GM21526 (cell line): ENCODE results near the gene PCDHGA11.
A peak's percentile ranks its signal among the peaks of the same experiment; 100 is the strongest.
"Not testable (repeated sequence)": the region's sequence is repeated elsewhere in the genome, so short reads cannot be mapped to it uniquely, and the experiment has no call there.

Source experiments
- ATAC-seq: cut with Tn5 transposase; IDR thresholded peaks from one replicate; pipeline ENCODE4 v1.9.1; 2021; ENCODE audit warnings: moderate library complexity; ENCODE audit not compliant: unreplicated experiment, low FRiP score

PCDHGA11 gene

GRCh38 chr5:141427783-141428426 lies 7.1 kb downstream of the PCDHGA11 start:
- no peak for ATAC-seq

- peak; percentile 90 for ATAC-seq
These were observed 9.7 kb downstream of the PCDHGA11 start, which contains the start of gene PCDHGA12 for GRCh38 chr5:141430332-141431113. Gene PCDHGA12, plus strand, starts transcription at chr5:141430507. Its CDS starts 253 bp downstream, at chr5:141430760.

- no peak for ATAC-seq
These were observed 10.4 kb downstream of the PCDHGA11 start for GRCh38 chr5:141431286-141431685.

DNA sequence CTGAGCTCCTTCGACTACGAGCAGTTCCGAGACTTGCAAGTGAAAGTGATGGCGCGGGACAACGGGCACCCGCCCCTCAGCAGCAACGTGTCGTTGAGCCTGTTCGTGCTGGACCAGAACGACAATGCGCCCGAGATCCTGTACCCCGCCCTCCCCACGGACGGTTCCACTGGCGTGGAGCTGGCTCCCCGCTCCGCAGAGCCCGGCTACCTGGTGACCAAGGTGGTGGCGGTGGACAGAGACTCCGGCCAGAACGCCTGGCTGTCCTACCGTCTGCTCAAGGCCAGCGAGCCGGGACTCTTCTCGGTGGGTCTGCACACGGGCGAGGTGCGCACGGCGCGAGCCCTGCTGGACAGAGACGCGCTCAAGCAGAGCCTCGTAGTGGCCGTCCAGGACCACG lies 11.5 kb downstream of the PCDHGA11 start:
- not testable (repeated sequence) for ATAC-seq

GRCh38 chr5:141432726-141433125 lies 11.9 kb downstream of the PCDHGA11 start:
- not testable (repeated sequence) for ATAC-seq

- ATAC-seq = no peak
These were observed 13.2 kb downstream of the PCDHGA11 start for GRCh38 chr5:141434006-141434405.

DNA sequence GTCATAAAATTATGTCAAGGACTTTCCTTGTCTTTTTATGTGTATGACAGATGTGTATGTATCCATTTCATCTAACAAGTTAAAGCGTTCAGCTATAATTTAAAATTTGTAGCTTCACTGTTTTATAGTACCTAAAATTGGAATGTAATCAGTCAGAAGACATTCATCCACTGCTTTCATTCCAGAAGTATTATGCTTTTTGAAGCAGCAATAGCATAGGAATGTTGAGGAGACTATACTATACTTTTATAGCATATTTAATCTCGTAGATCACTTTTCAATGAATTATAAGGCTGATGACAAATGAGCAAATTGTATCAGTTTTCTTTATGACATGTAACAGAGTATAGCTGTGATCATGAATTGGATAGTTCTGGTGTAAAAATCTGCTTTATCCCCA lies 16.4 kb downstream of the PCDHGA11 start:
- no peak for ATAC-seq

- ATAC-seq = no peak
These were observed 18.7 kb downstream of the PCDHGA11 start for GRCh38 chr5:141439411-141440141.

GRCh38 chr5:141440341-141440740 lies 19.5 kb downstream of the PCDHGA11 start:
- no peak for ATAC-seq

DNA sequence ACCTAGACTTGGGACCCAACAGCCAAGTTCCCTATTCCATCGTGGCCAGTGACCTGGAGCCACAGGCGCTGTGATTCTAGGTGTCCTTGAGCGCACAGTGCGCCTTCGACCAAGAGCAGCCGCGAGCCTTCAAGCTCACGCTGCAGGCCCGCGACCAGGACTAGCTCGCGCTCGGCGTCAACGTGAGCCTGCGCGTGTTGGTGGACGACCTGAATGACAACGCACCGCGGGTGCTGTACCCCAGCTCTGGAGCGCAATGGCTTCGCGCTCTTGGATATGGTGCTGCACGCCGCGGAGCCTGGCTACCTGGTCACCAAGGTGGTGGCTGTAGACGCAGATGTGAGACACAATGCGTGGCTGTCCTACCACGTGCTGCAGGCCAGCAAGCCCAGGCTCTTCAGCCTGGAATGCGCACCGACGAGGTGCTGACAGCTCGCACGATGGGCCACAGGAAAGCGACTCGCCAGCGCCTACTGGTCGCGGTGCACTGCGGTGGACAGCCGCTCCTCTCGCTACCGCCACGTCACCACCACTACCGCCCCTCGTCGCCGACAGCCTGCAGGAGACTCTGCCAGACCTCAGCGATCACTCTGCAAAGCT lies 20.8 kb downstream of the PCDHGA11 start:
- ATAC-seq = no peak

- no peak for ATAC-seq
These were observed 44.5 kb downstream of the PCDHGA11 start for GRCh38 chr5:141465351-141465750.
